Metanephros (tissue), 2 donors: ENCODE data around the gene TMPRSS11A. TPM values are rescaled to one million over a fixed set of nuclear protein-coding genes. Genes with fewer than 3 reads are reported as not detected.

Experiments used
- small RNA-seq: library from RNA; depleted of rRNA; stranded (forward); fragments of <200 nt; gene quantifications from one replicate; pipeline ENCODE3, GENCODE V24; 2014; ENCODE audit warnings: low replicate concordance
- total RNA-seq: library from RNA; depleted of rRNA; stranded (reverse); fragments of >200 nt; gene quantifications from one replicate; pipeline ENCODE4 v1.2.3, GENCODE V29; 2014

Gene TMPRSS11A
- not detected for total RNA-seq

GRCh38 chr4:67963356-67963755, at the start of gene TMPRSS11A:
Gene TMPRSS11A (minus strand): TSS chr4:67963493. CDS start chr4:67963393, 100 bp downstream.

GRCh38 chr4:67883902-67884301, 79.4 kb downstream of the TMPRSS11A start, which contains the start of gene TMPRSS11D:
Gene TMPRSS11D (minus strand): TSS chr4:67884002. CDS start chr4:67883933, 69 bp downstream.

Small RNA genes lying within 50 kb of the gene (small RNA-seq; reads per million reads assigned to genes)
- not detected for gene RNU6-95P

Other genes starting within 250 kb of the TMPRSS11A start
- gene GNRHR, start 209.1 kb downstream of the TMPRSS11A start, total RNA-seq: not detected
- gene TMPRSS11D, start 79.5 kb downstream of the TMPRSS11A start, total RNA-seq: not detected
- gene TMPRSS11F, start 166.4 kb upstream of the TMPRSS11A start, total RNA-seq: not detected